Right forelimb (tissue), 1 donor: ENCODE results near the gene TMEM35B.
"Not testable (repeated sequence)": the region's sequence is repeated elsewhere in the genome, so short reads cannot be mapped to it uniquely, and the experiment has no call there.

Source experiments
- DNase-seq: peaks from one replicate; pipeline ENCODE4 v3.0.0-alpha.2; 2018

The TMEM35B gene

DNA sequence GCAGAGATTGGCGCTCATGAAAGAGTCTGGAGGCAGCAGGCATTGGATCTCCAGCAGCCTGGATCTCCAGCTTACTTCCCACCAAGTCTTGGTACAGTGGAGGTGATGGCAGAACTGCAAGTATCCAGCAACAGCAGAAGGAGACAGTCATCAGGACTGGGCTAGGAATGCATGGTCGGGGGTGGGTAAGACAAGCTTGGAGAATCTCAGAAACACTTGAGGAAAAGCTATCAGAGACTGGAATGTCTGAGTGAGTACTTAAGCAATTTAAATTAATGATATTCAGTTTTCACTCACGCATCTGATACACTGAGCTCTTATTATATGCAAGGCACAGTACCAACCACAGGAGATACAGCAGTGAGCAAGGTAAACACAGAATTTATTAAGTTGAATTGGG is 9.8 kb downstream of the TMEM35B start:
- no peak for DNase-seq

DNA sequence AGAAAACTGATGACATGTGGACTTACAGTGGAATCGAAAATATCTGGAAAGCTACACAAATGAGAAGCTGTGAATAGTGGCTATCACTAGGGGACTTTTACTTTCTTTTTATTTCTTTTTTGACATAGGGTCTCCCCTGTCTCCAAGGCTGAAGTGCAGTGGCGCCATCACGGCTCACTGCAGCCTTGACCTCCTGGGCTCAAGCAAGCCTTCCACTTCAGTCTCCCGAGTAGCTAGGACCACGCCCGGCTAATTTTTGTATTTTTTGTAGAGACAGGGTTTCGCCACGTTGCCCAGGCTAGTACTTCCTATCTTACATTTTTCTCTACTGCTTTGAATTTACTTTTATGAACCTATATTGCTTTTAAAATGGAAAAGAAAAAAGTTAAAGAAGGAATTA is 10.5 kb downstream of the TMEM35B start:
- DNase-seq, result no peak

DNA sequence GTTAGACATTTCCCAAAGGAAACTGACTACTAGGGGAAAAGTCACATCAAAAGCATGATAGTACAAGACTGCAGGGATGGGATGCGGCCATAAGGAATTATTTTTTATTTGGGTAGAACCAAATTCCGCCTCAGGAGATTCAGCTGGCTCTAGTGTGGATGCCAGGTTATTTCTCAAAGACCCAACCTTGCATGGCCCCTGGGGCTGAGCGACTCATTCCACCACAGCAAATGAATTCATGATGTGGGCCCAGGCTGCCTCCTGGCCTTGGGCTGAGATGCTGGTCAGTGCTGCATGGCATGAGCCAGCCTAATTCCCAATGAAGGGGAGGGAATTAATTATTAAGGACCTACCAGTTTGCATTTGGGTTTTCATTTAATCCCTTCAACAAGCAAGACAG is 11.8 kb downstream of the TMEM35B start:
- no peak for DNase-seq

DNA sequence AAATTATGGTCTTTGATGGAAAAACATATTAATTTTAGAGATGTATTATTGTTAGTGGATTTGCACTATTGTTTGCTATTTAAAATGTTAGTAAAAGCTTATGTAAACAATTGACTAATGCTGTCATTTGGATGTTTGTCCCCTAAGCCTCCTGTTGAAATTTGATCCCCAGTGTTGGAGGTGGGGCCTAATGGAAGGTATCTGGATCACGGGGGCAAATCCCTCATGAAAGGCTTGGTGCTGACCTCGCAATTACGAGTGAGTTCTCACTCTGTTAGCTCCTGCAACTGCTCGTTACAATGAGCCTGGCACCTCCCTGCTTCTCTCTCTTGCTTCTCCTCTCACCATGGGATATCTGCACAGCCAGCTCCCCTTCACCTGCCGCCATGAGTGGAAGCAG is 14.3 kb downstream of the TMEM35B start:
- DNase-seq, result no peak

DNA sequence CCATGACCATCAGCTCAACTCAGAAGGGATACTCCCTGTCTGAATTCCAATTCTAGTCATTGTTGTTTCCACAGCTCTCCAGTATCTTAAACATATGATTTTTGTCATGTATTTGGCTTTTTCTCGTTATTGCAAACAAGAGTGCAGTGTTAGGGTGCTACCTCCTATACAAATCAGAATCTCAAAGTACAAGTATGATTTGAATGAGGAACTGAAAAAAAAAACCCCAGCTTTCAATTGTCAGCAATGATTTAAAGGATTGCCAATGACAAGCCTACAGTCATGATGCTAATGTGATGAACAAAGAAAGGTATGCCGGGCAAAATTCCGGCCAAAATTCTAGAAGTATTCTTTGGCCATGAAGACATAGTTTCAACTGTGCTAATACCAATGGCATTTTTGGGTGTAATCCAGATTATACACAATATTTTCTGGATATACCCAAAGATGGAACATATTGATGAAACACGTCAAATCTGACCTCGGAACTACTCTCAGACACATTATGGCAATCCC is 14.9 kb downstream of the TMEM35B start:
- DNase-seq, result no peak

DNA sequence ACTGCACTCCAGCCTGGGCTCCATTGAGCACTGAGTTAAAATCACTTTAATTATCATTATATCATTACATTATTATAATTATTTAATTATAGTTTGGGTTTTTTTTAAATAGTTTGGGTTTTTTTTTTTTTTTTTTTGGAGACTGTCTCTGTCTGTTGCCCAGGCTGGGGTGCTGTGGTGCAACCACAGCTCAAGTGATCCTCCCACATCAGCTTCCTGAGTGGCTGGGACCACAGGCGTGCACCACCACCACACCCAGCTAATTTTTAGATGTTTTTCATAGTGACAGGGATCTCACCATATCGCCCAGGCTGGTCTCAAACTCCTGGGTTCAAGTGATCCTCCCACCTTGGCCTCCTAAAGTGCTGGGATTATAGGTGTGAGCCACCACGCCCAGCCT is 16.9 kb downstream of the TMEM35B start:
- DNase-seq, result not testable (repeated sequence)

DNA sequence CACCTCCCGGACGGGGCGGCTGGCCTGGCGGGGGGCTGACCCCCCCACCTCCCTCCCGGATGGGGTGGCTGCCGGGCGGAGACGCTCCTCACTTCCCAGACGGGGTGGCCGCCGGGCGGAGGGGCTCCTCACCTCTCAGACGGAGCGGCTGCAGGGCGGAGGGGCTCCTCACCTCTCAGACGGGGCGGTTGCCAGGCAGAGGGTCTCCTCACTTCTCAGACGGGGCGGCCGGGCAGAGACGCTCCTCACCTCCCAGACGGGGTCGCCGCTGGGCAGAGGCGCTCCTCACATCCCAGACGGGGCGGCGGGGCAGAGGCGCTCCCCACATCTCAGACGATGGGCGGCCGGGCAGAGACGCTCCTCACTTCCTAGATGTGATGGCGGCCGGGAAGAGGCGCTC is 17.5 kb downstream of the TMEM35B start:
- DNase-seq, result not testable (repeated sequence)

DNA sequence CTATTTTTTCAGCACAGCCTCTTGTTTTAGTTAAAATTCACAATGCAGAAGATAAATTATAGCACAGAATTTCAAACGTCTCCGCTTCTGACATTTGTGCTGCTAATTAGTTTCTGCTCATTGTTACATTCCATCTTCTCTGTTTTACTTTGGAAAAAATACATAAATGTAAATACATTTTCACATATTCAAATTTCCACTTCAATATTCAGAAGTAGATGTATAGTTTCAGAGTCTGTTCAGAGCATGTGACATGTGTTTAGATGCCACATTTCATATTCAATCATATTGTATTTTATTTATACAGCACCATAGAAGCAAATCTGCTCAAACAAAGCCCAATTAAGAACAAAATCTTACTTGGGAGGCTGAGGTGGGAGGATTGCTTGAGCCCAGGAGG is 19.6 kb downstream of the TMEM35B start:
- DNase-seq, result no peak

DNA sequence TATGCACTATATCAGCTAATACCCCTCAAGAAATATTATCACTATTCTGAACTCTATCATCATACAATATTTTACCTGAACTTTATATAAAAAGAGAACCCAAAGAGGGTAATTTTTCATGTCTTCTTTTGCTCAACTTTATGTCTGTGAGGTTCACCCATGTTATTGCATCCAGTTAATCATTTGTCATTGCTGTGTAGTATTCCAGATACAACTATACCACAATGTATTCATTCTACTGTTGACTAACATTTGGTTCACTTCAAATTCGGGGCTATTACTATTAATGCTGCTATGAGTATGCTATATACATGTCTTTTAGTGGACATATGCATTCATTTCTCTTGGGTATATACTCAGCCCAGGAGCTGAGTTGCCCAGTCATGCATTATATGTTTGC is 34.7 kb downstream of the TMEM35B start:
- no peak for DNase-seq

DNA sequence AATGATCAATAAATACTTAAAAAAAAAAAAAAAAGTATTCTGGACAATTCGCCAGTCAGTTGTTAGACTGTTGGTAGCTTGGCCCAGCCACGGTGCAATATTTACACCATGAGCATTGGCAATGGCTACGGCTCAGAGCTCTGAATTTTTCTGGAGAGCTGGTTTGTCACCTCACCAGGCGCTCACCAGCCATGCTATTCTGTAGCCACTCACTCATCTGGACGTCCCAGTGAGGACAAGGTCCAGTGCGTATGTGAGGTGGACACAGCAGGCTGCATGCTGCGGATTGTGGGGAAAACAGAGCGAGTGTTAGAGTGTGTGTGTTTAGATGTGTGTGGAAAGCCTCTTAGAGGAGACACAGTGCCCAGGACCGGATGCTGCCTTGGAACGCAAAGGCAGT is 36.4 kb downstream of the TMEM35B start:
- not testable (repeated sequence) for DNase-seq

DNA sequence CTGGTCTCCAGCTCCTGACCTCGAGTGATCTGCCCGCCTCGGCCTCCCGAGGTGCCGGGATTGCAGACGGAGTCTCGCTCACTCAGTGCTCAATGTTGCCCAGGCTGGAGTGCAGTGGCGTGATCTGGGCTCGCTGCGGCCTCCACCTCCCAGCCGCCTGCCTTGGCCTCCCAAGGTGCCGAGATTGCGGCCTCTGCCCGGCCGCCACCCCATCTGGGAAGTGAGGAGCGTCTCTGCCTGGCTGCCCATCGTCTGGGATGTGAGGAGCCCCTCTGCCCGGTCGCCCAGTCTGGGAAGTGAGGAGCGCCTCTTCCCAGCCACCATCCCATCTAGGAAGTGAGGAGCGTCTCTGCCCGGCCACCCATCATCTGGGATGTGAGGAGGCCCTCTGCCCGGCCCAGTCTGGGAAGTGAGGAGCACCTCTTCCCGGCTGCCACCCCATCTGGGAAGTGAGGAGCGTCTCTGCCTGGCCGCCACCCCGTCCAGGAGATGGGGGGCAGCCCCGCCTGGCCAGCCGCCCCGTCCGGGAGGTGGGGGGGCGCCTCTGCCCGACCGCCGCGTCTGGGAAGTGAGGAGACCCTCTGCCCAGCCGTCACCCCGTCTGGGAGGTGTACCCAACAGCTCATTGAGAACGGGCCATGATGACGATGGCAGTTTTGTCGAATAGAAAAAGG is 37.4 kb downstream of the TMEM35B start:
- DNase-seq, result not testable (repeated sequence)

DNA sequence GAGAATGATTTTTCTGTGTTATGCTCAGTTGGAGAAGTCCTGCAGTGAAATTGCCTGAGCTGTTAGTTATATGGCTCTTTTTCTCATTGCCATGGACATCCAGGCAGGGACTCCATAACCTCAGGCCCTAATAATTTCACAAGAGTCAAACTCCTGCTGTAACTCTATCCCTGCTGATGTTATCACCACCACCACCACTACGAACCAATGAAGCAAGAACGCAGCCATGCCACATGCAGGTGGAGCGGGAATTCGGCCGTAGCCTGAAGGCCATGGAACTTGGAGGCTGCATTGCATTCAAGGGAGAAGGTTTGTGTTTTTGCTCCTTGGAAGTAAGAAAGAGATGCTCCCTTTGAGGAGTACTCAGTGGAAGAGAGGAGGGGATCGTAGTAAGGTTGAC is 38.9 kb downstream of the TMEM35B start:
- DNase-seq, result no peak

DNA sequence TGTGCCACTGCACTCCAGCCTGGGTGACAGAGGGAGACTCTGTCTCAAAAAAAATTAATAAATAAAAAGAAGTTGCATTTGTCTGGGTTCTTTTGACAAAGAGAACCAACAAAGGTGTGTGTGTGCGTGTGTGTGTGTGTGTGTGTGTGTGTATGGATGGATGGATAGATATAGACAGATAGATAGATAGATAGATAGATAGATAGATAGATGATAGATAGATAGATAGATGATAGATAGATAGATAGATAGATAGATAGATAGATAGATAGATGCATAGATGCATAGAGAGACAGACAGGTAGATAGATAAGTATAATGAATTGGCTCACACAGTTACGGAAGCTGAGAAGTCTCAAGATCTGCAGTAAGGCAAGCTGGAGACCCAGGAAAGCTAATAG is 43.3 kb downstream of the TMEM35B start:
- DNase-seq, result not testable (repeated sequence)
